GM18511 (cell line): Measurements from ENCODE around the gene PLK2.

Experiments used
- ATAC-seq: cut with Tn5 transposase; IDR thresholded peaks from one replicate; pipeline ENCODE4 v1.9.1; 2021; ENCODE audit warnings: mild to moderate bottlenecking, moderate library complexity; ENCODE audit not compliant: unreplicated experiment

The PLK2 gene

DNA sequence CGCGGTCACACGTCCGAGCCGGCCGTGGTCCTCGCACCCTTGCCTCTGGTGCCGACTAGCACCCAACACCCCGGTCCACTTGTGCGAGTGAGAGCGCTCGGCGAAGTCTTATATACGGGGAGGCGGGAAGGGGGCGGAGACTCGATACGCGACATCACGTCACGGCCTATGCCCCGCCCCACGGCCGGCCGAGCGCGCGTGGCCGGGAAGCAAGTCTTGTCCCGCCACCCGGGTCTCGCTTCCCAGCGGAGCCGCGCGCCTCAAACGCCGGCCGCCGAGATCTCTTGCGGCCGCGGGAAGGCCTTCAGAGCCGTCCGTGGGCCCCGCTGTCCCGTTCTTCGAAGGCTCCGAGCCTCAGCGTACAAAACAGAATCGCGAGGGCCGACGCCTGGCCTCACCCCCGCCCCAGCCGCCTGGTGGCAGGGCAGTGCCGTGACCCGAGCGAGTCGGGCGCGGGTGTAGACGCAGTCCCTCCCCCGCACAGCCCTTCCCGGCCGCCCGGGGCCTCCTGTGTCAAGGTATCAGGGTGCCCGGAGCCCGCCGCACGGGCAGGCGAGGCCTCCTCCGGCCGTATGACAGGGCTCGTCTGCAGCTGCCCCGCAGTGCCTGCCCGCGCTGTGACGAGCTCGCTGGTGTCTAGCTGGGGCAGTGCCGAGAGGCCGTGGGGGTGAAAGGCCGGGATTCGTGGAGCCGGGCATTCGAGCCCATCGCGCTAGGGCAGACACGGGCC is at the start of gene PLK2:
PLK2 (minus strand) TSS at position 85 of the 730 bp plus-strand sequence. CDS start 127 bp downstream, outside the sequence.
- peak; percentile 82 for ATAC-seq

DNA sequence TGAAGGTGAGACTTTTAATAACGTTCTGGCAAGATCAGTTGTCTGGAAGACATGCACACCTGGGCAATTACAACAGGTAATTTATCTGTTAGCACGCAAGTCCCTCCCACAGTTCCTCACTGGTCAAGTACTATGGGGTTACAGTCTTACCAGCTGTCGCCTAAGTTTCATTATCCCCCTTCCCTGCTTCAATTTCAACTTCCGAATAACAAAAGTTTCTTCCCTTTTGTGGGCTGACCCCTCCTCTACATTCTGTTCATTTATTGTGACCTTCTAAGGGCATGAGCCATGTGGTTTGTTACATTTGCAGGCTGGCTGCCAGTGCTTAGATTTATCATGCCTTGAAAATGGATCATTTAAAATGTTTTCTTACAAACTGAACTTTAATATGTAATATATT is 47.8 kb upstream of the PLK2 start:
- no peak for ATAC-seq

- ATAC-seq = peak; percentile 95
Measured at GRCh38 chr5:58505971-58506640, 46.2 kb upstream of the PLK2 start.

DNA sequence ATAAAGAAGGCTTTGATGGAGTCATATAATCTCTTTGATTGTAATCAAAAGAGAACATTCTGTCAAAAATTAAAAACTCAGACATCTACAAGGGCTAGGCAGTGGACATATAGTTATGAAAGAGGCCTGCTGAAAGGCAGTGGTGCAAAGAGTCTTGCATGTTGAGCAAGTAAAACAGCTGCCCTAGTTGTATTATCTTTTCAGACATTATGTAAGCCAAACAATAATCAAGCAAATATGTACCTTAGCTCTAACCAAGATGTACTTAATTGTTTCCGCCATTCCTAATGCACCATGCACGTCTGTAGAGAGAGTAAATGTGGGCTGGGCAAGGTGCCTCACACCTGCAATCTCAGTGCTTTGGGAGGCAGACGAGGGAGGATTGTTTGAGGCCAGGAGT is 45.6 kb upstream of the PLK2 start:
- ATAC-seq = peak; percentile 15

DNA sequence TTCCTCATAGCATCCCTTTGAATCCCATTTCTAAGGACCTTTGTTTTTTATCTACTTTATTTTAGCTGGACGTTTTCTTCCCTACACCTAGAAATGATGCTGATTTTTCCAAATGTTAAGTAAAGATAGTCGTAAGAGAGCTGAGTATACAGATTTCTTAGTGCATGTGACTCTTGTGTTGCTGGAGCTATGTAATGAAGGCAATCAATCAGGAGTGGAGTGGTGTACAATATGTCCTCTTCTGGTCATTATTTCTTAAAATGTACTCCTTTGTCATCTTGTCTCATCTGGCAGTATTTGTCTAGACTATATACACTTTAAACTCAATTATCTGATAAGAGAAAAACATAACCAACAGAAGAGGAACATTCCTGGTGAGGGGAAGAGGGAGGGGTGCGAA is 44.9 kb upstream of the PLK2 start:
- no peak for ATAC-seq

- no peak for ATAC-seq
Measured at GRCh38 chr5:58503390-58504046, 43.6 kb upstream of the PLK2 start.

DNA sequence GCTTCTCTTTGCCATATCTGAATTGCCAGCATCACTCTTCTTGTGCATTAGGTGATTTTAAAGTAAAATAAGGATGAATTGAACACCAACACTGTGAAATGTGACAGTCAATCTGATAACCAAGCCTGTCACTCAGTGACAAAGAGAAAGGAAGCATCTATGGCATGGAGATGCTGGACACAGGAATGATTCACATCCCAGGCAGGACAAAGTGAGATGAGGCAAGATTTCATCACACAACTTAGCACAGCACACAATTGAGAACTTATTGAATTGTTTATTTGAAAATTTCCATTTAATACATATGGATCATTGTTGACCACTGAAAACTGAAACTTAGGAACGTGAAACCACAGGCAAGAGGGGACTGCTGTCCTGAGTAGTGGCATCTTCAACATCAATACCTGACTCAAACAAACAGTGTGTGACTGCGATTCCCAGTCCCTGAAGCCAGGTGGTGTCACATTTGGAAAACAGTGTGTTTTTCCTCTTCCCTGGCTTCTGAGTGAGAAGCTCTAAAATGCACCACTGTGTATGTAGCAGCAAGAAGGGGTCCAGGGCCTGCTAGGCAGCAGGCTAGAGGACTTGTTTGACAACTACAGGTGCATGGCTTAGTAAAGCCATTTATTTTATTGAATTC is 42.0 kb upstream of the PLK2 start:
- no peak for ATAC-seq

DNA sequence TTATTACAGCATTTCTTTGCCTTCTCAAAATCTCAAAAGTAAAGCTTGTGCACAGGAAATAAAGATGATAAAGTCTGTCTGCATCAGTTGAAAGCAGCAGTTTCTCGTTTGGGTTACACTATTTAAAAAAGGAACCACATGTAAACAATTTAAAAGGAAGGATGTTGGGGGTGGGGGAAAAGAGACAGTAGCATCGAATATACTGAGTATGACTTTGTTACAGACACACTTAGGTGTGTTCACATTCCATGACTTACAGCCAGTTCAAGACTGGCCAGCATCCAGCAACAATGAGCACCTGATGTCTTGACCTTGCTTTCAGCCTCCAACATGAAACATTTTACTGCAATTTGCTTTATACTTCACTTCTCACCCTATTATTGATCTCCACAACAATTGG is 40.1 kb upstream of the PLK2 start:
- no peak for ATAC-seq

DNA sequence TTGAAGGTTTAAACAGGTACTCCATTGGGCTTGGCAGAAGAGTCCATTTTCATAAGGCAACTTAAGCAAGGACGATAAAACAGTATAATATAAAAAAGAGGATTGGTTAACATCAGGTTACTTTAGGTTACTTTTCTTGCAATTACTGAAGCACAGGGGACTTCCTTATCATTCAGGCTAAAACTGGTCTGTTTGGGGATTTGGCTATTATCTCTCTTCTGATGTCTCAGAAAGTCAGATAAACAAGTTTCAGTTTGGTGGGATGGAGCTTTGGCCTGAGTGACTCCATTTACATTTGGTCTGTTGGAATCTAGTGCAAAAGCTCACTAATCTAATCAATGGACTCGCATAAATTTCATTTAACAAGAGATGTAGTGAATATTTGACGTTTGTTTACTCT is 39.3 kb upstream of the PLK2 start:
- ATAC-seq = no peak

- ATAC-seq = no peak
Measured at GRCh38 chr5:58498340-58498942, 38.6 kb upstream of the PLK2 start.

GRCh38 chr5:58497921-58498320 is 38.0 kb upstream of the PLK2 start:
- ATAC-seq = no peak

GRCh38 chr5:58497386-58497785 is 37.5 kb upstream of the PLK2 start:
- ATAC-seq = no peak

DNA sequence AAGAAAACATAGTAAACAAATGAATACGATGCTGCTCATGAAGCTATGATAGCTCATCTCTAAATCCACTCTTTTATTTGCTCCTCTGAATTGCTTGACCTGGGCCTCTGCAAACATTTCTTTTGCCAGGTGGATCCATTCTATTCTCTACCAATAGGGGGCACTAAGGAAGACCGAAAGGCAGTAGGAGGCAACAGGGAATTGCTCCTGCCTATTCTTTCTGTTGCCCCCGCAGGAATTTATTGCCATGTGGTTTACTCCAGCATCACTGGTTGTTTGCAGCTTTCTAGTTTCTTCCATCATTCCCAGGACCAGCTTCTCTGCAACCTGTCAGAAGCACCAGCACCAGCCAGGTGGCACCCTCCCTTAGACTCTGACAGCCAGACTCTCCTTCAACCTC is 36.6 kb upstream of the PLK2 start:
- ATAC-seq = no peak

DNA sequence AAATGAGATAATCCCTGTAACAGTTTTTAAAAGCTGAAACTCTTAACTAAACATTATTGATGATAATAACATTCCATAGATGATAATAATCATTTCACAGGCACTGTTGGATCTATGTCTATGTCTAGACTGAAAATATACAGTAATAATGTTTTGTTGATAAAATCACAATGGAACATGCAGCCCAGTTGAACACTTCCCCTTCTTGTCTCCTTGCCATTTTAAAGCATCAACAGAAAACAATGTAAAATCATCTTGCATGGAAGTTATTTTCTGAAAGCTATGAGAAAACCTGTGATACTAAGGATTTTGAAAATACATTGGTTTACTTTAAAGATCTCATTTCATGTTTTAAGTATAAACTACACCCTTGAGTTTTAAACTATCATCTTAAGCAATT is 33.3 kb upstream of the PLK2 start:
- ATAC-seq = no peak

- peak; percentile 84 for ATAC-seq
Measured at GRCh38 chr5:58491216-58491892, 31.5 kb upstream of the PLK2 start, which contains the start of gene GAPT. Gene GAPT (plus strand): TSS chr5:58491435. CDS start chr5:58494537, 3,102 bp downstream.

DNA sequence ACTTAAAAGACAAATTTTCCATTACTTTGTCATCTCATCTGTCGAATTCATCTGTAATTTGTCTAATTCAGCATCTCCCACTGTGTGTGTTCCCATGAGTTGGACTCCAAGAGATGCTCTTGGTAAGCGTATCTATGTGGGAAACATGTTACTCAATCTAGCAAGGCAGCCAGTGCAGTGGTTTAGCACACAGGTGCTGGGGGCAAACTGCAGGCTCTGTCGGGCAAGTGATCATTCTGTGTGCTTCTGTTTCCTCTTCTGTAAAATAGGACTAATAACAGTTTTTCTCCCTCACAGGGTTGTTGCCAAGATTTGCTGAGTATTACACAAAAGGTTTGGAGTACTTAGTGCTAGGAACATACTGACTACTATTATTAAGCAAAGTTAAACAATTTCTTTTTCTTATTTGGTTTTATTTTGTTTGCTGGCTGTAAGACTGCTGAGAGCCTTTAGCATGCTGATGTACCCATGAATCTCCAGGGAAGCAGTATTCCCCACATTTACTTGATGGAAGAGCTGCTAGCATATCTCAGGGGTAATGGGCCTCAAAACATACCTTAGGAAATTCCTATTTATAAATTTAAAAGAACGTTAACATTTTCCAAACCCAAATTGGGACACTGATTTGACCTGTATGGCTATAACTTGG is 30.6 kb upstream of the PLK2 start:
- ATAC-seq = peak; percentile 55

DNA sequence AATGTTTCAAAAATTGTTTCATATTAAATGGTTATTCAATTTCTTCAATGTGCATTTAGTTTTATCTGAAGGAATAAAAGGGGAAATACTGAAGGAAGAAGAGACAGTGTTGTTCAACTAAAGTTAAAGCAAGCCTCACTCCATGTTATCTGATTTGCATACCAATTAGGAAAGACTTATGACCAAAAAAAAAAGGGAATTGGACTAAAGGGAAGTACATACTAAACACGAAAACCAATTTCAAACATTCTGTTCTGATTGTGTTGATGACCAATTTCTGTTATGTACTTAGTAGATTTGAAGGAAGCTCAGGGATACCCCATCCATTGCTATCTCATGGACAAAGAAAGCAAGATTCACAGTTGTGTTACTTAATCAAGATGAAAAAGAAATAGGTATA is 26.4 kb upstream of the PLK2 start:
- ATAC-seq = no peak

GRCh38 chr5:58484505-58484904 is 24.6 kb upstream of the PLK2 start:
- no peak for ATAC-seq

DNA sequence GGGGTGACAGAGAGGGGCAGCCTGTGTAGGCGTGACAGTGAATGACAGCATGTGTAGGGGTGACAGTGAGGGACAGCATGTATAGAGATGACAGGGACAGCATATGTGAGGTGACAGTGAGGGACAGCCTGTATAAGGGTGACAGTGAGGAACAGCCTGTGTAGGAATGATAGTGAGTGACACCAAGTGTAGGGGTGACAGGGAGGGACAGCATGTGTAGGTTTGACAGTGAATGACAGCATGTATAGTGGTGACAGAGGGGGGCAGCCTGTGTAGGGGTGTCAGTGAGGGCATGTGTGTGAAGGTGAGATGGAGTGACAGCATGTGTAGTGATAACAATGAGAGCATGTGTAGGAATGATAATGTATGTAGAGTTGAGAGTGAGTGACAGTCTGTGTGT is 22.6 kb upstream of the PLK2 start:
- ATAC-seq = no peak

DNA sequence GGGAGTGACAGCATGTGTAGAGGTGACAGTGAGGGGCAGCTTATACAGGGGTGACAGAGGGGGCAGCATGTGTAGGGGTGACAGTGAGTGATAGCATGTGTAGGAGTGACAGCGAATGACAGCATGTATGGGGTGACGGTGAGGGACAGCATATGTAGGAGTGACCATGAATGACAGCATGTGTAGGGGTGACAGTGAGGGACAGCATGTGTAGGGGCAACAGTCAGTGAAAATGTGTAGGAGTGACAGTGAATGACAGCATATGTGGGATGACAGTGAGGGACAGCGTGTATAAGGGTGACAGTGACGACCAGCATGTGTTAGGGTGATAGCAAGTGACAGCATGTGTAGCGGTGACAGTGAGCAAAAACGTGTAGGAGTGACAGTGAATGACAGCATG is 21.9 kb upstream of the PLK2 start:
- ATAC-seq = no peak
